A549 (cell line): ENCODE data around the gene ZBTB43. TPM values are rescaled to one million over a fixed set of nuclear protein-coding genes. Genes with fewer than 3 reads are reported as not detected.
"Not testable (repeated sequence)": the region's sequence is repeated elsewhere in the genome, so short reads cannot be mapped to it uniquely, and the experiment has no call there.

Source experiments
- ATAC-seq, 2 experiments: fragments of 200-7000 bp in 1 of 2; fragments of >200 bp in 1 of 2; cut with Nextera tagmentation in 1 of 2; cut with Tn5 transposase in 1 of 2; 3 replicates each; pipeline versions ENCODE4 v1.8.0 to v1.9.1; 2018 to 2020; ENCODE audit warnings: mild to moderate bottlenecking in 1 of 2, moderate library complexity in 1 of 2
- CTCF ChIA-PET: fragments of 300-600 bp; sonication (Branson Sonifier 250); formaldehyde crosslinking; extraction: SDS; loops from one replicate; lab custom pipeline; 2021; ENCODE audit warnings: antibody characterized with exemption, inconsistent platforms; lab: Yijun Ruan, JAX
- POLR2A ChIA-PET: fragments of 350-600 bp; formaldehyde crosslinking; extraction: SDS; loops from one replicate; lab custom pipeline; 2021; ENCODE audit warnings: antibody characterized with exemption, inconsistent platforms; lab: Yijun Ruan, JAX
- DNase-seq, 2 experiments: peaks; one replicate each; pipeline versions ENCODE4 v3.0.0 to v3.0.0-alpha.2; 2011 to 2016; ENCODE audit warnings: low read depth in 1 of 2, low spot score in 1 of 2
- FAIRE-seq: peaks from 2 replicates; lab custom pipeline; 2011; peaks lifted over from hg19 to GRCh38; lab: Jason Lieb, UNC
- H3K27ac ChIP-seq, 2 experiments: fragments of >200 bp; sonication (Bioruptor Twin); formaldehyde crosslinking; 3 replicates each; pipeline ENCODE4 v1.5.1; 2016 to 2017
- H3K4me1 ChIP-seq: fragments of >200 bp; sonication (Bioruptor Twin); formaldehyde crosslinking; 3 replicates; pipeline ENCODE4 v1.6.1; 2016
- H3K4me2 ChIP-seq: fragments of >200 bp; sonication (Bioruptor Twin); formaldehyde crosslinking; 3 replicates; pipeline ENCODE4 v1.6.1; 2016
- H3K4me3 ChIP-seq: fragments of >200 bp; sonication (Bioruptor Twin); formaldehyde crosslinking; 3 replicates; pipeline ENCODE4 v1.5.1; 2016
- H3K9me3 ChIP-seq: fragments of >200 bp; sonication (Bioruptor Twin); formaldehyde crosslinking; 3 replicates; pipeline ENCODE4 v1.6.1; 2016
- CEBPB ChIP-seq, 2 experiments: fragments of >200 bp in 1 of 2; sonication (Bioruptor Twin) in 1 of 2; formaldehyde crosslinking in 1 of 2; IDR thresholded peaks; 2 replicates each; pipeline ENCODE4 v1.6.1; 2012 to 2016
- CHD2 ChIP-seq: fragments of 150-350 bp; IDR thresholded peaks from 2 replicates; pipeline ENCODE4 v1.6.1; 2014; ENCODE audit warnings: low read length; ENCODE audit not compliant: partially characterized antibody
- CHD4 ChIP-seq: fragments of 200-600 bp; sonication (generic); IDR thresholded peaks from 2 replicates; pipeline ENCODE4 v1.6.1; 2016; ENCODE audit warnings: antibody characterized with exemption, mild to moderate bottlenecking, borderline replicate concordance
- CTCF ChIP-seq: fragments of >200 bp; sonication (Bioruptor Twin); formaldehyde crosslinking; IDR thresholded peaks from 3 replicates; pipeline ENCODE4 v1.5.1; 2016
- FOSL2 ChIP-seq, 2 experiments: fragments of 450-650 bp in 1 of 2; fragments of >200 bp in 1 of 2; sonication (Bioruptor Twin) in 1 of 2; formaldehyde crosslinking; IDR thresholded peaks; 2 replicates each; pipeline versions ENCODE4 v1.5.0 to v1.6.1; 2016 to 2020; ENCODE audit warnings: mild to moderate bottlenecking in 1 of 2, moderate library complexity in 1 of 2
- NR3C1 ChIP-seq: fragments of >200 bp; sonication (Bioruptor Twin); formaldehyde crosslinking; IDR thresholded peaks from 3 replicates; pipeline ENCODE4 v1.6.1; 2017
- RAD21 ChIP-seq, 2 experiments: fragments of >200 bp in 1 of 2; sonication (Bioruptor Twin) in 1 of 2; formaldehyde crosslinking in 1 of 2; IDR thresholded peaks in 1 of 2; conservative IDR thresholded peaks in 1 of 2; 2 replicates in 1 of 2; 3 replicates in 1 of 2; pipeline ENCODE4 v1.6.1; 2012 to 2018; ENCODE audit warnings: inconsistent platforms in 1 of 2
- SREBF2 ChIP-seq: fragments of 450-650 bp; IDR thresholded peaks from 2 replicates; pipeline ENCODE4 v1.6.1; 2014; ENCODE audit warnings: mild to moderate bottlenecking, moderate library complexity
- TP53 ChIP-seq: fragments of 250-450 bp; sonication (Bioruptor Pico); IDR thresholded peaks from 2 replicates; pipeline ENCODE4 v1.5.0; 2021; ENCODE audit warnings: mild to moderate bottlenecking, moderate library complexity
- ZNF302 ChIP-seq: fragments of 250-450 bp; sonication (Bioruptor Pico); IDR thresholded peaks from 2 replicates; pipeline ENCODE4 v1.9.0; 2021; ENCODE audit warnings: inconsistent platforms, mild to moderate bottlenecking, moderate library complexity
- WGBS: methylation state at CpG from one replicate; pipeline ENCODE4 v1.1.6; 2017; ENCODE audit errors: missing lambda C conversion rate; 5-methylcytosine and 5-hydroxymethylcytosine counted together
- polyA plus RNA-seq, 4 experiments: library from polyadenylated mRNA; depleted of rRNA in 3 of 4; stranded (reverse); fragments of >200 nt; fragmentation: RNase III in 1 of 4; extraction: RNeasy Plus Mini Kit Qiagen cat#74134 plus additional on column Dnase treatment in 1 of 4; gene quantifications; 2 replicates in 3 of 4; 3 replicates in 1 of 4; pipeline ENCODE4 v1.2.3, GENCODE V29; 2011 to 2017
- TF ChIP-seq, protein P1 (sequence below): IDR thresholded peaks from 2 replicates; pipeline ENCODE4 v1.6.1; 2012; ENCODE audit warnings: low read depth, borderline replicate concordance
- TF ChIP-seq, protein P2 (sequence below): IDR thresholded peaks from 2 replicates; pipeline ENCODE4 v1.6.1; 2012

Gene ZBTB43
- polyA plus RNA-seq, 2 of the 4 experiments (the other 2 are of a cell fraction), result 7.7 to 11.7 TPM

- H3K4me1 ChIP-seq, result peaks cover 21% of the 10 kb centered on the region
- FAIRE-seq (no peak), ATAC-seq (no peak), DNase-seq (no peak)
- ChIA-PET POLR2A (no interaction called here), CTCF (interaction anchor here (0.9 to 1.1 kb wide), 4 partner anchors 43 to 103 kb away, joined by 3 read pairs; partner anchors contain the start of gene ZBTB34)
- H3K9me3 ChIP-seq, result no peaks in the 10 kb centered on the region
- H3K4me3 ChIP-seq, result no peak overlapping the region
- H3K27ac ChIP-seq, result no peak overlapping the region
- H3K4me2 ChIP-seq, result peak overlapping the region; percentile 13; the same call in 1 of the 3 replicates
- 53% methylated on average over 3 of the region's 3 CpGs for WGBS
- TF ChIP-seq SREBF2 (no peak), CEBPB (IDR thresholded peaks at IDR 0.05) (peak in 1 of 2 experiments; percentile 48; a peak in 3 of 4 replicates)
These were observed 4.2 kb downstream of the ZBTB43 start for GRCh38 chr9:126809068-126809467.

DNA sequence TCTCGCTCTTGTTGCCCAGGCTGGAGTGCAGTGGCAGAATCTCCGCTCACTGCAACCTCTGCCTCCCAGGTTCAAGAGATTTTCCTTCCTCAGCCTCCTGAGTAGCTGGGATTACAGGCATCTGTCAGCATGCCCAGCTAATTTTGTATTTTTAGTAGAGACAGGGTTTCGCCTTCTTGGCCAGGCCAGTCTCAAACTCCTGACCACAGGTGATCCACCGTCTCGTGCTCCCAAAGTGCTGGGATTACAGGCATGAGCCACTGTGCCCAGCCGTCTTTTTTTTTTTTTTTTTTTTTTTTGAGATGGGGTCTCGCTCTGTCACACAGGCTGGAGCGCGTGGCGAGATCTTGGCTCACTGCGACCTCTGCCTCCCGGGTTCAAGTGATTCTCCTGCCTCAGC, 5.4 kb downstream of the ZBTB43 start:
- H3K4me3 ChIP-seq, H3K4me2 ChIP-seq, POLR2A ChIA-PET, DNase-seq, H3K27ac ChIP-seq, ATAC-seq, FAIRE-seq, H3K9me3 ChIP-seq: not testable (repeated sequence)
- peaks cover 21% of the 10 kb centered on the region for H3K4me1 ChIP-seq
- WGBS, result 86% methylated on average over 12 of the region's 12 CpGs
- CTCF ChIA-PET, result interaction anchor here (0.5 kb wide), 1 partner anchor 51 kb away, joined by 3 read pairs; no protein-coding TSS in a partner anchor

- H3K9me3 ChIP-seq, result peaks cover 4% of the 10 kb centered on the region
- CTCF ChIA-PET, result no interaction called here
- no peak overlapping the region for H3K27ac ChIP-seq
- peaks cover 9% of the 10 kb centered on the region; the same call in 2 of the 3 replicates for H3K4me1 ChIP-seq
- H3K4me2 ChIP-seq, result no peak overlapping the region
- TF ChIP-seq CHD2 (no peak), CTCF (no peak), RAD21 (conservative IDR thresholded peaks at IDR 0.05 in 1 of 2, IDR thresholded peaks at IDR 0.05 in 1 of 2) (no peak), TP53 (CRISPR knock-in tag) (no peak), NR3C1 (no peak), ZNF302 (CRISPR knock-in tag) (no peak)
- TF ChIP-seq, protein P1, sequence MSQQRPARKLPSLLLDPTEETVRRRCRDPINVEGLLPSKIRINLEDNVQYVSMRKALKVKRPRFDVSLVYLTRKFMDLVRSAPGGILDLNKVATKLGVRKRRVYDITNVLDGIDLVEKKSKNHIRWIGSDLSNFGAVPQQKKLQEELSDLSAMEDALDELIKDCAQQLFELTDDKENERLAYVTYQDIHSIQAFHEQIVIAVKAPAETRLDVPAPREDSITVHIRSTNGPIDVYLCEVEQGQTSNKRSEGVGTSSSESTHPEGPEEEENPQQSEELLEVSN, result no peak
- 97% methylated on average over 11 of the region's 11 CpGs for WGBS
- FAIRE-seq (no peak), ATAC-seq (no peak), DNase-seq (no peak)
- POLR2A ChIA-PET, result no interaction called here
- no peak overlapping the region for H3K4me3 ChIP-seq
These were observed 8.2 kb downstream of the ZBTB43 start for GRCh38 chr9:126813072-126813471.

- POLR2A ChIA-PET, result no interaction called here
- ATAC-seq (no peak), DNase-seq (no peak), FAIRE-seq (no peak)
- H3K9me3 ChIP-seq, result peaks cover 14% of the 10 kb centered on the region
- peaks cover 3% of the 10 kb centered on the region; the same call in 2 of the 3 replicates for H3K4me1 ChIP-seq
- H3K4me2 ChIP-seq, result no peak overlapping the region
- H3K4me3 ChIP-seq, result no peak overlapping the region
- CTCF ChIA-PET, result no interaction called here
- TF ChIP-seq CHD4 (no peak), FOSL2 (IDR thresholded peaks at IDR 0.05) (no peak), FOSL2 (CRISPR knock-in tag; IDR thresholded peaks at IDR 0.05) (no peak)
- TF ChIP-seq, protein P2, sequence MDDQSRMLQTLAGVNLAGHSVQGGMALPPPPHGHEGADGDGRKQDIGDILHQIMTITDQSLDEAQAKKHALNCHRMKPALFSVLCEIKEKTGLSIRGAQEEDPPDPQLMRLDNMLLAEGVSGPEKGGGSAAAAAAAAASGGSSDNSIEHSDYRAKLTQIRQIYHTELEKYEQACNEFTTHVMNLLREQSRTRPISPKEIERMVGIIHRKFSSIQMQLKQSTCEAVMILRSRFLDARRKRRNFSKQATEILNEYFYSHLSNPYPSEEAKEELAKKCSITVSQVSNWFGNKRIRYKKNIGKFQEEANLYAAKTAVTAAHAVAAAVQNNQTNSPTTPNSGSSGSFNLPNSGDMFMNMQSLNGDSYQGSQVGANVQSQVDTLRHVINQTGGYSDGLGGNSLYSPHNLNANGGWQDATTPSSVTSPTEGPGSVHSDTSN, result no peak
- no peak overlapping the region for H3K27ac ChIP-seq
These were observed 9.3 kb downstream of the ZBTB43 start for GRCh38 chr9:126814091-126814490.

GRCh38 chr9:126817615-126818014, 12.8 kb downstream of the ZBTB43 start:
- ATAC-seq, FAIRE-seq: not testable (repeated sequence)

More at GRCh38 chr9:126817615-126818014, 12.8 kb downstream of the ZBTB43 start:
- DNase-seq, H3K27ac ChIP-seq, POLR2A ChIA-PET, H3K4me1 ChIP-seq, H3K4me3 ChIP-seq, H3K4me2 ChIP-seq, CTCF ChIA-PET: not testable (repeated sequence)
- H3K9me3 ChIP-seq, result peaks cover 26% of the 10 kb centered on the region
- WGBS, result 94% methylated on average over 7 of the region's 7 CpGs
